GM18505 (cell line): ENCODE measurements around the gene CLSTN2.

Experiments
- ATAC-seq: cut with Tn5 transposase; IDR thresholded peaks from one replicate; pipeline ENCODE4 v1.9.1; 2021; ENCODE audit not compliant: unreplicated experiment
- POLR2A ChIP-seq: IDR thresholded peaks from 4 replicates; pipeline ENCODE4 v1.6.1; 2011; ENCODE audit warnings: borderline replicate concordance; ENCODE audit not compliant: insufficient read depth, insufficient read length; ENCODE audit errors: extremely low read depth

Gene CLSTN2

DNA sequence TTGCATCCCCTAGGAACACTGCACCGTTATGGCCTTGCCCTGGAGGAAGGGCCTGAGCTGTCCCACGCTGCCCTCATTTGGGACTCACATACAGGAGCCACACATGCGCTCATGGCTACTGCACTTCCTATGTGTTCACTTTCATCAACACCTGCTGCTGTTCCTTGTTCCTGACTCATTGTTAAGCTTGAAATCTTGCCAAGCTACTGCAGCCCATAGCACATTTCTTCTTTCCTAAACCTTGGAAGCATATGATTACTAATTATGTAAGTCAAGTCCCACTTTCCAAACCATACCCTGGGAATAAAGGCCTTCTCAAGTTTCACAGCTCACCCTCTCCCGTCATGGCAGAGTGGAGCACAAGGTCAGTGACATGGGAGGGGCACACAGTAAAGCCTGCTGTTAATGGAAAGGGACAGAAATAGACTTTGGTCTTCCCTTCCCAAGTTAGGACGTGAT, 307.9 kb downstream of the CLSTN2 start:
- ATAC-seq: no peak
- no peak for TF ChIP-seq POLR2A

DNA sequence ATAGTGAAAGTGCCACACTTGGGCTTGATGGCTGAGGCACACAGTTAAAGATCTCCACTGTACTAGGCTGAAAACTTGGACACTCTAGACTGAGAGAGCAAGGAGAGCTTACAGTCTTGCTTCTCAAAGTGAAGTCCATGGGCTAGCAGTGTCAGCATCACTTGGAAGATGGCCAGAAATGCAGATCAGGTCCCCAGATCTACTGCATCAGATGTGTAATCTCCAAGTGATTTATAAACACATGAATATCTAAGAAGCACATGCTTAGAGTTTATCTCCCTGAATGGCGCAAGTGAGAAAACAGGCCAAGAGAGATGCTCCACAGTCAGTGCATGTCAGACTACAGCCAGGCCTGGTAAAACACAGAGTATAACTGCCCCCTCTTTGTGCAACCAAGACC, 308.6 kb downstream of the CLSTN2 start:
- no peak for ATAC-seq
- no peak for TF ChIP-seq POLR2A

DNA sequence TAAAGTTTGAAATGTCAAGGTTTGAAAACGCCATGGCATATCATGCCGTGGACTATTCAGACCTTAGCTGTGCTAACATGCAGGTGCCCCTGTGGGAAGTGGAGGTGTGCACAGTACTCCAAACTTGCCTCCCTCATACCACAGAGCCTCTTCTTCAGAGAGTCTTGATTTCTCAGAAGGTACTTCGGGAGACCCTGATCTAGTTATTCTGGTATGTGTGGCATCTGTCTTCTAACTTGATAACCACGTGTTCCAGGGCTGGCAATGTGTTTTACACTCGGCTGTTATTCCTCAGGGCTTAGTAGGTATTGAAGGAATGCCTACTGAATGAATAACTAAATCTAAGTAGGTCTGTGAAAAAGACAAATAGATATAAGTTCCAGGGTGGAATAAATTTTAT, 309.9 kb downstream of the CLSTN2 start:
- no peak for TF ChIP-seq POLR2A
- no peak for ATAC-seq

DNA sequence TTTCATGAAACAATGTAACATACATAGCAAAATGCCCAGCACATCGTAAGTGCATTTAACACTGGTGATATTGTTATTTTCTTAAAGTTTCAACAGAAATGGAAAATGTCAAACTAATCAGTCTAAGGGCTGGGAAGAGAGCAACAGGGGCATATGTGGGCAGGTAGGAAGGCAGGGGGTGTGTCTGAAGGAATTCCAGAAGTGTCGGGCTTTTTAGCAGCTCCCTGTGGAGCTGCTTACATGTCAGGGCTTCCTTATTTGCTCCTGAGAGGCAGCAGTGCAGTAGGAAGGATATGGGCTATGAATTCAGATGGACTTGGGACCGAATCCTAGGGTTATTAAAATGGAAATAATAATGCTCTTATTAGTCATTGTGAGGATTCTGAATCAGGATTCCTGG, 311.6 kb downstream of the CLSTN2 start:
- ATAC-seq: no peak
- no peak for TF ChIP-seq POLR2A

DNA sequence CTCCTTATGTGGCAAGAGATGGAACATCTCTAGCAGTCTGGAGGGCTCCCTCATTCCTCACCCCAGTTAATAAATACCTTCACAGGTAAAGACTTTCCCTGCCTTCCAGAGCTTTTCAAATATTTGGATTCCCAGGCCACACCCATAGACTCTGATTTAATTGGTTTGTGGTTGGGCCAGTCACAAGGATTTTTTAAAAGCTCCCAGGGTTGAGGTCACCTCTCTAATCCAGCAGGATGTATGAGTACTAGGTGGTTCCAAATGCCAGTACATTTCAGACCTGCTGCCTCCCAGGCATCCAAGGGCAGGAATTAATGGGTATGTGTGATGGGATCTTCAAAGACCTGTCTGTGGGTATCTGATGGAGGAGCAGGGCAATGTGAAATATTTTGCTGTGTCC, 312.8 kb downstream of the CLSTN2 start:
- ATAC-seq: no peak
- TF ChIP-seq POLR2A: no peak

DNA sequence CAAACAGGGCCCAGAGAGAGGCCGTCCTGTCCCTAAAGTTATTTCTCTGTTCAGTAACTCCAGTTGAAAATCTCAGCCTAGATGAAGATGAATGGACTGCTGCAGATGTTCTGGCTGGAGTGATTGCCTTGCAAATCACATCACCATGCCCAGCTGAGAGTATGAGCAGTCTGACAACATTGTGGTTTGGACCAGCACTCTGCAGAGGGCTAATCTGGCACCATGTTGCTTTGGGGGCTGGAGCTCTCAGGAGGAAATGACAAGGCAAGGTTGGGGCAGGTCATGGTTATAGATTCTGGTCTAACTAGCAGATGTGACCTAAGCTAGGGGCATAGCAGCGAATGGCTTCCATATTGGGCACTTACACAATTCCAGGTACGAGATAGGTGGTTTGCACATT, 314.2 kb downstream of the CLSTN2 start:
- no peak for ATAC-seq
- TF ChIP-seq POLR2A: no peak

DNA sequence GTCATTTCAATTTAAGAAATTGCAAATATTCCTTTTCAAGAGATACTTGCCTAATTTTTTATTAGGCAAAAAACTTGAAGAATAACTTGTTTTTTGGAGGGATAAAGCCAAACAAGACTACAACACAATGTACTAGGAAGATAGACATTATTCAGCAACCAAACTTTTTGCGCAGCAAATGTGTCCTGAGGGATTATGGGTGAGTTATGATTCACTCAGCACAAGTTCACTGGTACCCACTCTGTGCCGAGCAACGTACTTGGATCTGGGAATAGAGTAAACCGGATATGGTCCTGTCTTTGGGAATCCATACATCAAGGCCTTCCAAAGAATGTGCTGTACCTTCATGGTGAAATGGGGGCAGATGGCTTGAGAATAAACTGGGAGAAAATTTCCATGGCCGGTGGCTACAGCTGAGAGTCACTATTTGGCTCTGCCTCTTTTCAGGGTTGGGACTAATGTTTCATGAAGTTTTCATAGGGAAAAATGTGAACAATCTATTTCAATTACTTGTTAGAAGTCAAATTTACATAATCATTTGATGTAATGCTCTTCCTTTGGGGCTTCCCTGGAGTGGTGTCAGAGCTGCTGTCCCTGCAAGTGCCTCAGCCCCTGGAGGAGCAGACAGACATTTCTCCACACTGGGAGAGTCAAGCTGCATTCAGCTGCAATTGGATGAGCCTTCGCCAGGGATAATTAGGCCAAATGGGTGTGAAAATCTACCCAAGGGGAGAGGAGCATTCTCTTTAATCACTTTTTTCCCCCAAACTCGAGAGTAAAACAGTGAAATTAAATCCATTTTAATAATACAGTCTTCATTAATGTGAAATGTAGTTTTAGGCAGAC, 315.2 kb downstream of the CLSTN2 start:
- ATAC-seq: no peak
- no peak for TF ChIP-seq POLR2A

DNA sequence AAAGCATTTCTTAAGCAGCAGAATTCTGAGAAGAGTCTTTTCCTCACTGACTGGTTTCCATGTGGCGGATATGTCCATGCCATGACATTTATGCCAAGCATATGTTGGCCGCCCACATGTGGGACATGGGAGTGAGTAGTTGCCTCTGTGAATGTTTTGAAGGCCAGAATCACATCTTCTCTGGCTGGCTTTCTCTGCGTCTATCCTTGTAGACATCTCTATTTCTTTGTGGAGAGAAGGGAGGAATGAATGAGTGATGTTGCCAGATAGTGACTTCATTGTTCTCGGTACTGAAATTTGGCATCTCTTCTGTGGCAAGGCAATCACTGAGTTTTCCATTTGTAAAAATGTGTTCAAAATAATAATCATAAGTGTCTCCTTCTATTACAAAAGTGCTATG, 316.0 kb downstream of the CLSTN2 start:
- no peak for ATAC-seq
- TF ChIP-seq POLR2A: no peak

DNA sequence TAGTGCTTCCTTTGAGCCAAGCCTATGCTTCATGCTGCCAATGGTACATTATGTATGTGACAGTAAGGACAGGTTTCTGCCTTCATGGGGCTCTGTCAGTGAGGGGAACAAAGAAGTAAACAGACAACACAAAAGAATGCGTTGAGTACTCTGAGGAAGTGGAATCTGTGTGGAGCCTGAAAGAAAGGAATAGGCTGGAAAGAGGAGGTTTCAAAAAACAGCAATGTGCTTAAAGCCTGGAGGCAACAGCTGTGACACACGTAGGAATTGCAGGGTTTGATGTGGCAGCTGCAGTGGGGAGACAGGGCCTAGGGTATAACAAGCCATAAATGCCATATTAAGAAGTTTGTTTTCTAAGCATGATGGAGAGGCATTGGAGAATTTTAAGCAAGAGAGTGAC, 316.7 kb downstream of the CLSTN2 start:
- ATAC-seq: no peak

DNA sequence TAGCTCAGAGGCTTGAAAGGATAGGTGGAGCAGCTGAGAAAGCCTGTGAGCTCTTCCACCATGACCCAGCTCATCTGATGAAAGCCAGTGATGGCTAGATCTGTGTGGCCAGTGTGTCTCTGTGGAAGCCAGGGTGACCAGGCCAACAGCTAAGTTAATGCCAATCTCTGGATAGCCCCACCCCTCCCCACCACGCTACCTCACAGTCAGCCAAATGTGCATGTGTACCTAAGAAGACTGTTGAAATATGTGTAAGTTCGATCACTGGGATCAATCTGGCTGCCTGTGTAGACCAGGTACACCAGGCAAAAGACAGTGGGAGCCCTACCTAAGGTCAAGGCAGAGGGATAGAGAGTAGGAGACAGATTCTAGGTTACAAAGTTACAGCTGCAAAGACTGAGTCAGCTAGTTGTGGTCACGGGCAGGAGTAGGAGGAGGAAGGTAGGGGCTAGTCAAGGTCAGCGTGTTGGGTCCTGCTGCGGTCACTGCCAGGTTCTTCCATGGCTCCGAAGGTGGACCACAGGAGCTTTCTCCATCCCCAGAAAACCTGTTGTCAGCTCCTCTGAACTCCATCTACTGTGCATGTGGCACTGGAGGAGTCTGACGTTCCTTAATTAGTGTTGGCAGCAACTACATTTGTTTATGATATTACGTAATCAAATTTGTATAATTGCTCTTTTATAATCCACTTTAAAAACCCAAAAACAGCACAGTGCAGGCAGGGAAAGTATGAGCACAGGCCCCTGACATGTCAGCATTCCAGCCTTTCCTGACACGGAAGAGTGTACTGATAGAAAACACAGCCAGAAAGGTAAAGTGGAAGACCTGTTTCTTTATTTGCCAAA, 318.0 kb downstream of the CLSTN2 start:
- no peak for TF ChIP-seq POLR2A
- ATAC-seq: no peak

More for the DNA sequence above, 316.7 kb downstream of the CLSTN2 start:
- no peak for TF ChIP-seq POLR2A

DNA sequence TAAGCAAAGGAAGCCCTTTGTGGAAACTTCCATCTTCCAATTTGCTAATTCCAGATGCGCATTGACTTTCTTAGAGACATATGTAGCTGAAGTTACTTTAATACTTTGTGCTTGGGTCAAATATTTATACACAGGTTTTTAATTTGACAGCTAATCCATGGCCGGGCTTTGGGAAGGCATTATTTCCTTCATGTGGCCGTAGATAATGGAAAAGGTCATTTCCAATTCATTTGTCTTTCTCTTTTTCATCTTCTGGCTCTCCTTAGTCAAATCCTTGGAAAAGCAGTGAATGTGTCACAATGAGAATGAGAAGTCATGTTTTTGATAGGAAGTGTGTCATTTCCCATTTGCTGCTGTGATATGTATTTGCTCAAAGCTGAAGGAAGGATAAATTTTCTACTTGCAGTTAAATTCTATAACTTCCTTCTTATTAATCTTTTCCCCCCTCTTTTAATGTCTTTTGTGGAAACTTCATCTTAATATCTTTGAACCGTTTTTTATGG, 323.3 kb downstream of the CLSTN2 start:
- no peak for ATAC-seq
- no peak for TF ChIP-seq POLR2A

DNA sequence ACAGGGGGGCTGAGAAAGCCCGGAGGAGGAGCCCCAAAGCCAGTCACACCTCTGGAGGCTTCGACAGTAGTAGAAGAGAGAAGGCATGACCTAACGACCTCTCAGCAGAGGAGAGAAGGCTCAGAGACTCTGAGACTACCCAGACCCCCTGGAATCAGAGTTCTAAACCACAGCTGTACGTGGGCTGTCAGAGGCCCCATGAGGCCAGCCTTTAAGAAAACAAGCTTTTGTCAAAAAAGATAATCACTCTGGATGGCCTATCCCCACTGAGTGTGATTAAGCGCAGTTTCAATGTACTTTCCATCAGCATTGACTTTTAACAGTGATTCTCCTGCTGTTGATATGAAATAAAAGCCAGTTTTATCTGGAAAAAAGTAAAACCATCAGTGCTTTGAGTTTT, 330.3 kb downstream of the CLSTN2 start:
- no peak for TF ChIP-seq POLR2A
- no peak for ATAC-seq

DNA sequence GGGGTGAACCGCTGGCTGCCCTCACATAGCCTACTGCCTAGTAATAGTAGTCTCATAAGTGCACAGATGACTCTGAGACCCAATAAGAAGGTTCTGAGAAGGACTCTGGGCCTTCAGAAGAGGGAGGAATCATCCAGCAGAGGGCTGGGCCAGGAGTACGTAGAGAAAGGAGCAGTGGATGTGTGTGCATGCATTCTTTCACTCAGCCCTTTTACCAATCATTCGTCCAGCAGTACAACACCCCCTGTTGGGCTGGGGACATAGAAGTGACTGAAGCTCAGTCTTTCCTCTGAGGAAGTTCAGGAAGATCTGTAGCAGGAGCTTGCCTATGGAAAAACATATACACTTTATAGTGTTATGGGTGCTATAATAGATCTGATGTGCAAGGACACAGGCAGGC, 333.1 kb downstream of the CLSTN2 start:
- no peak for ATAC-seq
- TF ChIP-seq POLR2A: no peak
